ENCODE data around the gene FBXW8.

Gene FBXW8

DNA sequence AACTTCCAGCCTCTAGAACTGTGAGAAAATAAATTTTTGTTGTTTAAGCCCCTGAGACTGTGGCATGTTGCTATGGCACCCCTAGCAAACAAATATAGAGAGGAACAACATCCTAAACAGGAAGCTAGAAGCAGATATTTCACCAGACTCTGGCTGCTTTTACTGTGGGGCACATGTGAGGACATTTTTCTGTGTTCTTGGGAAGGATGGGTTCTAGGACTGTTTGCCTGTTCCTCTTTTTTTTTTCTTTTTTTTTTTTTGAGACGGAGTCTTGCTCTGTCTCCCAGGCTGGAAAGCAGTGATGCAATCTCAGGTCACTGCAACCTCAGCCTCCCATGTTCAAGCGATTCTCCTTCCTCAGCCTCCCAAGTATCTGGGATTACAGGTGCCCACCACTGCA lies 25.3 kb upstream of the FBXW8 start:
- no peak for DNase-seq

DNA sequence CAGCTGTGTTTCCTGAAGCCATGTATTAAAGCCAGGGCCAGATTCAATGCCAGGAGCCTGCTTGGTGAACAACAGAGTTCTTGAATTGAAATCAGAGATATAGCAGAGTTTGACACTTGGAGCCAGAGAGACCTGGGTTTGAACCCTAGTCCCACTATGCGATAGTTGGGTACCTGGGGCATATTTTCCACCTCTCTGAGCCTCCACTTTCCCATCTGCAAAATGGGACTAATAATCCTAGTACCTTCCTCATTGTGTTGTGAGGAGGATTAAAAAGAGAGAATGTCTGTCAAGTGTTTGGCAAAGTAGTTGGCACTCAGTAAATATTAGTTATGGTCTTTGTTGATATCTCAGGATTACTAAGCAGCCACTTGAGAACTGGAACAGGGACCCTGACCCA lies 23.5 kb upstream of the FBXW8 start:
- no peak for DNase-seq

DNA sequence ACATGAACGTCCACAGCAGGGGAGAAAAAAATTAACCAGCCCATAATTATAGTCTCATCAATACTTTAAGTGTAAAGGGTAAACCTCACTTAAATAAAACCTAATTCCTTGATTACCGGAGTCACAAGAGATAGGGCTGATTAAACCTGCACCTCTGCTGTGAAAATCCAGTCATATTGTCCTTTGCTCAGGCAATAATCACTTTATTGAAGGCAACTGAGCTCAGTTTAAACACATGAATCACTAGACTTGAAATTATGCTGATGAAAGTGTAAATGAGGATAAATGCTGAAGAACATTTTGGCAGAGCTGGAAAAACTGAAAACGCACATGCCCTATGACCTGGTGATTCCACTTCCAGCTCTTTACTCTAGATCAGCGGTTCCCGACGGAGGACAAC lies 22.9 kb upstream of the FBXW8 start:
- no peak for DNase-seq

DNA sequence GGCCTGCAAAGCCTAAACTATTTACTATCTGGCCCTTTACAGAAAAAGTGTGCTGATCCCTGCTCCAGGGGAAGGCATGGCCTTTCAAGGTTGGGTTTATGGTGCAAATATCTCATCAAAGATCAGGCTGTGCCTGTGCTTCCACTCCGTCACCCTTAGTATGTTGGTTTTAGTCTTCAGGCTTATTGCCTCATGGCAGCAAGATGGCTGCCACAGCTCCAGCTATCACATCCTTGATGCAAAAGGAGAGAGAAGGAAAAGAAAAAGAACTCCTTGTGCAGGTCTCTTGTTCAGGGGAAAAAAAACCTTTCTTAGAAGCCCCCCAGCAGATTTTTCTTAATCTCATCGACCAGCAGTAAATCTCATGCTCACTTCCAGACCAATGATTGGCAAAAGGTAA lies 20.4 kb upstream of the FBXW8 start:
- DNase-seq = no peak

DNA sequence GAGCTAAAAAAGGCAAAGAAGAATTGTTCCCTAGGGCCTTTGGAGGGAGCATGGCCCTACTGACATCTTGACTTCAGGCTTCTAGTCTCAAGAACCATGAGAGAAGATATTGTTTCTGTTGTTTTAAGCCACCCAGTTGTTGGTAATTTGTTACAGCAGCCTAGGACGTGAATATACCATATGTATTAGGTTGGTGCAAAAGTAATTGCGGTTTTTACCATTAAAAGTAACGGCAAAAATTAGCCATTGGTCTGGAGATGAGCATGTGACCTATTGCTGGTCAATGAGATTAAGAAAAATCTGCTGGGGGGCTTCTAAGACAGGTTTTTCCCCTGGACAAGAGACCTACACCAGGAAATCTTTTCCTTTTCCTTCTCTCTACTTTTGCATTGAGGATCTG lies 19.7 kb upstream of the FBXW8 start:
- DNase-seq = no peak

DNA sequence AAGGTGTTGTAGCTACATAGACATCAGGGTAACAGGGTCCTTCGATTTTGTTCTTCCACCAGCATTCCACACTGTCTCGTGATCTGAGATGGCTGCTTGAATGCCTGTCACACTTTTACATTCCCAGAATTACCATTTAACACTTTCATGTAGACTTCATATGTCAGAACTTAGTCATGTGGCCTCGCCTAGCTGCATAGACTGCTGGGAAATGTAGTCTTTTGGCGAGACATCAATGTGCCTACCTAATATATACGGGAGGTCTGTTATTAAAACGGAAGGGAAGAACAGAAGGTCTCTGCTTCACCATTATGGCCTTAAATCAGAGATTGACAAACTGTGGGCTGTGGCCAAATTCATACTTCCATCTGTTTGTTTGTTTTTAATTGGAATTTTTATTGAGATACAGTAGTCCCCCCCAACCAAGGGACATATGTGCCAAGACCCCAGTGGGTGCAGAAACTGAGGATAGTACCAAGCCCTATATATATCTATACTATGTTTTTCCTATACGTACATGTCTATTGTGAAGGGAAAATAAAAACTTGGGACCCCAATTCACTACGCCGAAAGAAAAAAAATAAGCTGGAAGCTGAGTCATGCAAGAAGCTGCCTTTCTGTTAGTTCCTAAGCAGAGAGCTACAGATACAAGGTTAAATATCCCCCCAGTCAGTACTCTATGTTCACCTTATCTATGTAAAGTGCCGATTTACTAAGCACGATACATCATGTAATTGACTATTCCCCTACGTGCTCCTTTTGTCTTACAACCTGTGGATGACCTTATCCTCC lies 18.2 kb upstream of the FBXW8 start:
- no peak for DNase-seq

DNA sequence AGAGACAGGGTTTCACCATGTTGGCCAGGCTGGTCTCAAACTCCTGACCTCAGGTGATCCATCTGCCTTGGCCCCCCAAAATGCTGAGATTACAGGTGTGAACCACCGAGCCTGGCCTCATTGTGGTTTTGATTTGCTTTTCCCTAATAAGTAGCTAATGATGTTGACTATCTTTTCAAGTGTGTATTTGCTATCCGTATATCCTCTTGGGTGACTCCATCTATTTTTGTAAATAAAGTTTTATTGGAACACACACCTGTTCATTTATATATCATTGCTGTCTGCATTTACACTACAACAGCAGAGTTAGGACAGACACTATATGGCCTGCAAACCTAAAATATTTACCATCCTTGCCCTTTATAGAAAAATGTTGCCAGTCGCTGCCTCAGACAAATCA lies 15.8 kb upstream of the FBXW8 start:
- DNase-seq = no peak

DNA sequence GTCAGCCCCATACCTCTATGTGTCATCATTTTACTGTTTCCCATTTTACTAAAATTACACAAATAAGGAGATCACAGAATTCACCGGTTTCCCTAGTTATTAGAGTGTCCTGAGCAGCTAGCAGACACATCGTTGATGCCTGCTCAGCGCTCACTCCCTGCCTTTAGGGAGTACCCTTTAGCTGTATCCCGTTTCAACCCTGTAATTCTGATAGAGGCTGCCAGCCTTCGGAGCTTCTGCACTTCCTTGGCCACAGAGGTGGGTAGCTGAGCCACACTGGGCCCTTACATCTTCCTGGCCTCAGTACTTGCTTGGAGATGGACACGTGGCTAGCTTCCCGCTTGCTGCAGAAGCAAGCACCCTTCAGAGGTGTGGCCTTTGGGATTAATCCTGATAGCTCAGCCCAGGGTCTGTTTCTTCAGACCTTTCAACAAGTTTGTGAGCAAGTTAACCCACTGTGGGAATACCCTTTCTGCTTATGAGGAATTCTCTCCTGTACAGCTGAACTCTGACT lies 14.3 kb upstream of the FBXW8 start:
- no peak for DNase-seq

DNA sequence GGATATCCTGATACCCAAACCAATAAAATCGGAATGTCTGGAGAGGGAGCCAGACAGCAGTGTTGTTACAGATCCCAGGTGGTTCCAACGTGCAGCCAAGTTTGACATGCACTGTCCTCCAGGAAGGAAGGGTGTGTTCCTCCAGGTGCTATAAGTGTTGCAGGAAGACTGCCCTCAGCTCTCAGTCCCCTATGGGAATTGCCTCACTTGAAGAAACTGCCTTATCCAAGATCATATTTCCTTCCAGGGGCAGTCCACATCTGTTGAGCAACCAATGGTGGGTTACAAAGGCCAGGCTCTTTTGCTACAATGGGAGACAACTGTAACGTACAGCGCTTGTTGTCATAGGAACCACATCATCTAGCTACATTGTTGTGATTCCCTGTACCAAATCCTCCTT lies 13.3 kb upstream of the FBXW8 start:
- DNase-seq = no peak

DNA sequence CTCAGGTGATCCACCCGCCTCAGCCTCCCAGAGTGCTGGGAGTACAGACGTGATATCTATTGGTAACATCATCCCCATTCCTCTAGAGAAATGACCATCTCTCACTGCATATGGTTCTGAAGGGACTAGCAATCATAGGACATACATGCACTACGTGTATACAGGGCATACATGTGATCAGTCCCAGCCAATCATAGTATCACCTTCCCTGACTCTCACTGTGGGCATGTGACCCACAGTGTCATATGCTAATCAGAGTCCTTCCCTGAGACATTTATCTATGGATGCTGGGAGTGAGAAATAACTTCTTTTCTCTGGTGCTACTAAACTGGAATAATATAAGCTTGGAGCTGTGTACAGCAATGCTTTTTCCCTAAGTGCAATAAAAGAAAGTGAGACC lies 12.1 kb upstream of the FBXW8 start:
- DNase-seq = no peak

DNA sequence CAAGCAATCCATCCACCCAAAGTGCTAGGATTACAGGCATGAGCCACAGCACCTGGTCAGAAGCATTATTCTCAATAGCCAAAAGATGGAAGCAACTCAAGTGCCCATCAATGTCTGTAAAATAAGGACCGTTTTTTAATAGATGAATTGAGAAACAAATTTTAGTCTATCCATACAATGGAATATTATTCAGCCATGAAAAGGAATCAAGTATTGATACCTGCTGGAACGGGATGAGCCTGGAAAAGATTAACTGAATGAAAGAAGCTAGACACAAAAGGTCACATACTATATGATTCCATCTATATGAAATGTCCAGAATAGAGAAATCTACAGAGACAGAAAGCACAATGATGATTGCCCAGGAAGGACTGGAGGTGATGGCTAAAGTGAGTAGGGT lies 9.1 kb upstream of the FBXW8 start:
- DNase-seq = no peak

DNA sequence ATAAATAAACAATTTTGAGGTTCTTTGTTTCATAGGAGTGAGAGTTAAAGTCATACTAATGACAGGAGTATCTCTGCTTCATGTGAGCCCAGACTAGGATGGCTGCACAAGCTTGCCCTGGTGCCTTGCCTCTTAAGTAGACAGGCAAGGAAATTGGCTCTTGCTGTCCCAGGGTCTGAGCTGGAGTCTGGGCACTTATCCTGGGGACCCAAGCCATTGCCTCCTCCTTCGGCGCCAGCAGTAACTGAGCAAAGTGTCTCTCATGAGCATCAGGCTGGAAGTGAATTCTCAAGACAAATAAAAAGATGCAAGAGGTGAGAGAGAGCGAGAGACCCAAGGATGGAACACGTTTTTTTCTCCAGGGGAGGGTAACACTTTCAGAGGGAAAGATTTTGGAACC lies 6.9 kb upstream of the FBXW8 start:
- DNase-seq = no peak

DNA sequence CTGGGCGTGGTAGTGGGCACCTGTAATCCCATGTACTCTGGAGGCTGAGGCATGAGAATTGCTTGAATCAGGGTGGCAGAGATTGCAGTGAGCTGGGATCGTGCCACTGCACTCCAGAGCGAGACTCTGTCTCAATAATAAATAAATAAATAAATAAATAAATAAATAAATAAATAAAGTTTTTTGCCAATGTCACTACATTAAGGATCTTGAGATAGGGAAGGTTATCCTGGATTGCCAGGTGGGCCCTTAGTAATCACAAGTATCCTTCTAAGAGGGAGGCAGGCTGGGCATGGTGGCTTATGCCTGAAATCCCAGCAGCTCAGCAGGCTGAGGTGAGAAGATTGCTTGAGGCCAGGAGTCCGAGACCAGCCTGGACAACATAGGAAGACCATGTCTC lies 4.5 kb upstream of the FBXW8 start:
- DNase-seq = no peak

DNA sequence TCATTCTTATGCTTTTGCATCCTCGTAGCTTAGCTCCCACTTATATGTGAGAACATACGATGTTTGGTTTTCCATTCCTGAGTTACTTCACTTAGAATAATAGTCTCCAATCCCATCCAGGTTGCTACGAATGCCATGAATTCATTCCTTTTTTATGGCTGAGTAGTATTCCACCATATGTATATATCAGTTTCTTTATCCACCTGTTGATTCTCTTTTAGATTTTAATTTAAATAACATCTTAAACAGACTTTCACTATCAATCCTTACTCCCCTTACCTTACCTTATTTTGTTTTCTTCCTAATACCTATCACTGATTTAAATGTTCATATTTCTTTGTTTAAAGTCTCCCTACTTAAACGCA lies 488 bp upstream of the FBXW8 start:
- DNase-seq = no peak

DNA sequence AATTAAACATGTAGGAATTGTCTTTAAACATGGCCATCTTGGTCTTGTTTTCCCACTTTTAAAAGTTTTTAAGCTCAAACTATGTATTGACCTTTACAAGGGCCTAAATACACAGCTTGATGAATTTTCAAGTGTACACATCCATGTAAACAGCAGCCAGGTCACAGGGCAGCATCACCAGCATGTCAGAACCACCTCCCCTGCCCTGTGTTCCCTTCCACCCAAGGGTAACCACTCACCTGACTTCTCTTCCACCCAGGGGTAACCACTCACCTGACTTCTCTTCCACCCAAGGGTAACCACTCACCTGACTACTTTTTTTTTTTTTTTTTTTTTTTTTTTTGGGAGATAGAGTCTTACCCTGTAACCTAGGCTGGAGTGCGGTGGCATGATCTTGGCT lies 4.6 kb downstream of the FBXW8 start:
- DNase-seq = no peak

DNA sequence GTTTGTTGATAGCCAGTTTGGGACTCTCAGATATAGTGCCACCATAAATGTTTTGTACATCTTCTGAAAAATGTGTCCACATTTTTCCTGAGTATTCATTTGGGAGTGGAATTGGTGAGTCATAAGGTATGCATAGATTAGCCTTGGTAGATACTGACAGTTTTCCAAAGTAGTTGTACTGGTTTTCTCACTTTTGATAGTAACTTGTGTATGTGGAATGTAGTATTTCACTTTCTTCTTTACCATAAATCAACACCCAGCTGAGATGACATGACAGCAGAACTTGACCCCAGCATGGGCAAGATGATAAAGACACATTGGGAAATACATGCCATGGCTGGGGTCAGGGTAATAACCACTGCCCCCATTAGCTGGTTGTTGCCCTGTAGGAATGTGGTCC lies 5.4 kb downstream of the FBXW8 start:
- no peak for DNase-seq

DNA sequence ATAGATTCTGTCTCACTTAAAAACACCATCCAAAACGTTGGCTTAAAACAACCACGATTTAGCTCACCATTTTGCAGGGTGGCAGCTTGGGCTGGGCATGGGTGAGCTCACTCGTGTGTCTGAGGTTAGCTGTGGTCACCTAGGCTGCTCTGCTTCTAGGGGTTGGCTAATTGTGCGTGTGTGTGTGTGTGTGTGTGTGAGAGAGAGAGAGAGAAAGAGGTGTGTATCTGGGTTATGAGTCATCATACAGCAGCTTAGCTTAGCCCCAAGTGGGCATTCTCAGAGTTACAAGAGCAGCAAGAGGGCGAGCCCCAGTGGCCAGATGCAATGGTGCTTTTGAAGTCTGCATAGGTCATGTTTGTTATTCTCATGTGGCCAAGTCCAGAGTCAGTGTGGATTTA lies 6.0 kb downstream of the FBXW8 start:
- no peak for DNase-seq

DNA sequence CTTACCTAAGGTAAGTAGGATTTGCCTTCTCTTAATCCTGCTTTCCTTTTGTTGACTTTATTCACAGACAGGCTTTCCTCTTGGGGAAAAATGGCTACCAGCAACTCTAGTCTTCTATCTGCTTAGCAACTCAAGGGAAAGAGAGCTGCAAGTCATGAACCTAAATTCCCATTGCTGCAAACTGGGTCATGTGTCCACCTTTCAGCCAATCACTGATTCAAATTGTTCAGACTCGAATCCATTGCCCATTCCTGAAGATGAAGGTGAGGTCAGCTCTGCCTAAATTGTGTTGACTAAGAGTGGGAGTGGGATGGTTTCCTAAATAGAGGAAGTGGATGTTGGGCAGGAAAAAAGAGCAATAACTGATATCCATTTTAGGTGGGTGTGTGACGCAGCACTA lies 7.7 kb downstream of the FBXW8 start:
- DNase-seq = no peak

DNA sequence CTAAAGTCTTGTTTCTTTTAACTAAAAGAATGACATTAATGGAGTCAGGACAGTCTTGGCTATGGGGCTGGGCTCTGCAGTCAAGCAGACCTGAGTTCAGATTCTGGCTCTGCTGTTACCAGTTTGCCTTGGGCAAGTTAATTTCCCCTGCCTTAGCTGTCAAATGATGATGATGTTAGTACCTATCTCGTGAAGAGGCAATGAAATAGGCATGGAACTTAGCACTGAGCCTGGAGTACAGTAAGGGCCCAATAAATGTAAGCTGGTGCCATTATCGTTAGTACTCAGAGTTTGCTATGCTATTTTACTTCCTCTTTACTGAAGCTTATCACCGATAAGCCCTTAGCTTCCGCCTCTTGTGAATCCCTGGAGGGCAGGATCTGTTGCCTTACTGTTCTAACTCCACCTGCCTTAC lies 8.5 kb downstream of the FBXW8 start:
- no peak for DNase-seq

DNA sequence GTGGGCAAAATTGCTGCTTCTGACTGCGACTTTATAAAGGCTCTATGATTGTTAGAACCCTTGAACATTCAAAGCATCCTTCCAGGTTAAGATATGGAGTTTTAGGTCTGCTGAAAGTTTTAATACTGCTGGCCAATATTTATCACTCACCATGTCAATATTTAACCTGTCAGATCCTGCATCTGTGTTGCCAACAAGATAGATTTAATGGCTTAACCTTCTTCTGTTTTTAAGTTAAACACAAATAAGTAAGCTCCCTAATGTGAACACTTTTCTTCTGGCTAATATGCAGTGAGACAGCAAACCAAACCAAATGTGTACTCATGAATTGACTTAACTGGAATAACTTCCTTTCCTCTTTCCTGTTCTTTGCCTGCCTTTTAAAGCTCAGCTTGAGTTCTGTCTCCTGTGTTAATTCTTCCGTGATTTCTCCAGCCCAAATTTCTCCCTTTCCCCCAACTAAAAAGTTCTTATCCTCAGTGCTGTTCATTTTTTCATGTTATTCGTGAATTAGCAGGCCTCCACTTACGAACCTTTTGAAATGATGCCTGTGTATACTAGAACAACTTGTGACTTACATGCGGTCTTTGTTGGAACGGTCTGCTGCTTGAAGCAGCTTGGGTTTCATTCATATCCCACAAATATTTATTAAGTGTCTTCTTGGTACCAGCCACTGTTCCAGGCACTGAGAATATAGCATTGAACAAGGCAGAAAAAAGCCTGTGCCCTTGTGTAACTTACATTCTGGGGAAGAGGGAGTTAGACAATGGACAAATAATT lies 9.1 kb downstream of the FBXW8 start:
- DNase-seq = no peak

DNA sequence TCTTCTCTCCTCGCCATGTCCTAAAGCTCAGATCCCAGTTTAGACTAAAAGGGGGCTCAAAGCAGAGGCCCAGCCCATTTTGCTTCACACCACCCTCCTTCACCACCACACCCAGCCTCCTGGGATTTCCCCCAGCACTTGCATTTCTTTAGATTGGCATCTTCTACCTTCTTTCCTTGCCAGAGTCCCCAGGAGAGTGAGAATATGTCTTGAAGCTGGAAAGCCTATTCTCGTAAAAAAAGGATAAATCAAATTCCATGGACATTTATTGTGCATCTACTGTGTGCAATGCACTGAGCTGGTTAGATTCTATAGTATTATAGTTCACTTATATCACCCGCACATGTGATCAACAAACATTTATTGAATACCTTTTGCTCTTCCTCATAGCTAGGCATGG lies 10.2 kb downstream of the FBXW8 start:
- DNase-seq = no peak

DNA sequence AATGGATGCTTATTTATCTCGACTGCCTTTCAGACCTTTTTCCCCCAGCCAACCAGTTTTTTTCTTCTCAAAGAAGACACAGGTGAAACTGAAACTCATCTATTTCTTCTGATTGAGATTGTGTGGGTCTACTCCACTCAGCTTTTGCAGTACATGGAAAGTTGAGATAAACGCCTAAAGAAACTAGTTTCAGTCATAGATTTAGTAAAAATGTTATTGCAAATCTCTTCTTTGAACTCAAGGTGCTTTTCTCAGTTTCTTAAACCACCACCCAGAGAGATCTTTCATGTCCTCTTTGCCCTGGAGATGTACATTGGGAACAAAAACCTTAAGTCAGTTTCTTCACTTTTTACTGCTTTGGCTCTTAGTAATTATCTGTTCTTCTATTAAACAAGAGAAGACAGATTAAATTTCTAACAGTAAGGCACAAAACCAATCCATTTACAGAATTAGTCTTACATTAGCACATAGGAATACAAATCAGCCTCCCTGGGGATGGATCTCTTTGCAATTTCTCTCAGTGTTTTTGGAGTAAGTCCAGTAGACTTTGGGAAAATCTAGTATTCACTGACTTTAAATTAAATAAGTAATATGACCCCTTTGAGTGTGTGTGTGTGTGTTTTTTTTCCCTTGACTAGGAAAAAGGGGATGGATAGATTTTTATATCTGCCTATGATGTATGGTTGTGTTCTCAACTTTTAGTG lies 11.6 kb downstream of the FBXW8 start:
- DNase-seq = no peak
